Transverse colon (tissue), 4 donors: ENCODE results near the gene AOPEP.

Experiments
- POLR2AphosphoS5 ChIP-seq, 3 donors: sonication (generic); formaldehyde crosslinking; IDR thresholded peaks; one replicate each; pipeline ENCODE4 v1.6.1; 2016; ENCODE audit warnings: antibody characterized with exemption in 3 of 3
- TF ChIP-seq, protein P1 (sequence below), 5 experiments: fragments of 200-600 bp in 3 of 5; fragments of 450-650 bp in 2 of 5; sonication (generic) in 3 of 5; IDR thresholded peaks; 1 replicate in 2 of 5; 2 replicates in 3 of 5; pipeline ENCODE4 v1.5.1; 2016 to 2017; ENCODE audit warnings: antibody characterized with exemption in 5 of 5, inconsistent platforms in 3 of 5, mild to moderate bottlenecking in 2 of 5, moderate library complexity in 1 of 5

DNA sequence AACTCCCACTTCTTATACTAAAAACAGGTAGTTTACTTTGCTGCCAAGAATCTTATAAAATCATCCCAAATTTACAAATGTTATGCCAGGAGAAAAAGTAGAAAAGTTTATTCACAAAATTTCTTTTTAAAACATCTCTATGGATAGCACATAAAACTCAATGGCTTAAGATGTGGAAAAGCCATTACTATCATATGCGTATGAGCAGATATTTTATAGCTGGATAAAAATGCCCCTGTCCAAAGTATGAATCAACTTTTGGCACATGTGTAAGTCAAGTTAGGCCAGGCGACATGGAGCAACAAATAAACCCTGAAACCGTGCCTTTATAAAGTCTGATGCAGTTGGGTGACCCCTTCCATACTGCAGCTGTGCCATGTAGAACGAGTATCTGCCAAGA is 48.6 kb upstream of the AOPEP start:
- TF ChIP-seq, protein P1, sequence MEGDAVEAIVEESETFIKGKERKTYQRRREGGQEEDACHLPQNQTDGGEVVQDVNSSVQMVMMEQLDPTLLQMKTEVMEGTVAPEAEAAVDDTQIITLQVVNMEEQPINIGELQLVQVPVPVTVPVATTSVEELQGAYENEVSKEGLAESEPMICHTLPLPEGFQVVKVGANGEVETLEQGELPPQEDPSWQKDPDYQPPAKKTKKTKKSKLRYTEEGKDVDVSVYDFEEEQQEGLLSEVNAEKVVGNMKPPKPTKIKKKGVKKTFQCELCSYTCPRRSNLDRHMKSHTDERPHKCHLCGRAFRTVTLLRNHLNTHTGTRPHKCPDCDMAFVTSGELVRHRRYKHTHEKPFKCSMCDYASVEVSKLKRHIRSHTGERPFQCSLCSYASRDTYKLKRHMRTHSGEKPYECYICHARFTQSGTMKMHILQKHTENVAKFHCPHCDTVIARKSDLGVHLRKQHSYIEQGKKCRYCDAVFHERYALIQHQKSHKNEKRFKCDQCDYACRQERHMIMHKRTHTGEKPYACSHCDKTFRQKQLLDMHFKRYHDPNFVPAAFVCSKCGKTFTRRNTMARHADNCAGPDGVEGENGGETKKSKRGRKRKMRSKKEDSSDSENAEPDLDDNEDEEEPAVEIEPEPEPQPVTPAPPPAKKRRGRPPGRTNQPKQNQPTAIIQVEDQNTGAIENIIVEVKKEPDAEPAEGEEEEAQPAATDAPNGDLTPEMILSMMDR (IDR thresholded peaks at IDR 0.05): no peak
- no peak for TF ChIP-seq POLR2AphosphoS5 (IDR thresholded peaks at IDR 0.05)
